GM13977 (cell line): ENCODE measurements around the gene HRK.
A peak's percentile ranks its signal among the peaks of the same experiment; 100 is the strongest.

Source experiments
- DNase-seq: peaks from one replicate; pipeline ENCODE4 v3.0.0; 2012; ENCODE audit warnings: low spot score
- CTCF ChIP-seq: IDR thresholded peaks from 2 replicates; pipeline ENCODE4 v1.5.1; 2012; ENCODE audit warnings: mild to moderate bottlenecking, control low read depth; ENCODE audit not compliant: insufficient read depth; ENCODE audit errors: extremely low read depth, missing control alignments
- in situ Hi-C: fragments of 300-500 bp; cut with MboI; formaldehyde crosslinking; loops from one replicate; pipeline ENCODE4 v1.12.0; 2022; ENCODE audit warnings: low sequenced_read_pairs, low pct_unique_long_range_greater_than_20kb, mixed read lengths, inconsistent platforms; ENCODE audit not compliant: unreplicated experiment

HRK gene

GRCh38 chr12:116916714-116917114, 35.5 kb upstream of the HRK start:
- in situ Hi-C loops = no loop called here
- TF ChIP-seq CTCF = no peak
- DNase-seq = peak; percentile 23

GRCh38 chr12:116916122-116916521, 34.9 kb upstream of the HRK start:
- in situ Hi-C loops = no loop called here
- DNase-seq = no peak
- no peak for TF ChIP-seq CTCF

GRCh38 chr12:116915326-116915725, 34.1 kb upstream of the HRK start:
- TF ChIP-seq CTCF = no peak
- in situ Hi-C loops = no loop called here
- no peak for DNase-seq

- DNase-seq = peak; percentile 85
Measured at GRCh38 chr12:116910645-116911451, 29.6 kb upstream of the HRK start, which contains the start of gene FBXW8. FBXW8 (plus strand) TSS chr12:116910950; CDS start chr12:116911038, 88 bp downstream.

GRCh38 chr12:116910280-116910644, 29.0 kb upstream of the HRK start:
- in situ Hi-C loops = no loop called here

More at GRCh38 chr12:116910645-116911451, 29.6 kb upstream of the HRK start, which contains the start of gene FBXW8:
- no peak for TF ChIP-seq CTCF
- in situ Hi-C loops = no loop called here

GRCh38 chr12:116906285-116906684, 25.0 kb upstream of the HRK start:
- DNase-seq = no peak
- no peak for TF ChIP-seq CTCF
- in situ Hi-C loops = no loop called here

More at GRCh38 chr12:116910280-116910644, 29.0 kb upstream of the HRK start:
- TF ChIP-seq CTCF = no peak
- no peak for DNase-seq
